IMR-90 (cell line): ENCODE measurements around the gene C1QTNF8. TPM values are rescaled to one million over a fixed set of nuclear protein-coding genes. Genes with fewer than 3 reads are reported as not detected.

Experiments
- ATAC-seq: fragments of 200-7000 bp; cut with Tn5 transposase; 2 replicates; pipeline ENCODE4 v1.9.1; 2020; ENCODE audit warnings: low read depth, mild to moderate bottlenecking, moderate library complexity
- BruUV-seq: library from RNA; stranded (reverse); fragments of 400-500 nt; replicated peaks from 2 replicates; lab custom pipeline; 2021; lab: Mats Ljungman, UMichigan
- CTCF ChIA-PET: fragments of 300-600 bp; formaldehyde crosslinking; extraction: SDS; loops from one replicate; lab custom pipeline; 2021; ENCODE audit warnings: antibody characterized with exemption; lab: Yijun Ruan, JAX
- POLR2A ChIA-PET: fragments of 300-600 bp; sonication (Branson Sonifier 250); formaldehyde crosslinking; loops from one replicate; lab custom pipeline; 2022; ENCODE audit warnings: antibody characterized with exemption; ENCODE audit not compliant: unreplicated experiment; lab: Charles Lee
- DNase-seq: peaks from one replicate; pipeline ENCODE4 v3.0.0; 2013
- H2AFZ ChIP-seq: replicated peaks from 2 replicates; pipeline ENCODE3; 2013; ENCODE audit warnings: low read length, mild to moderate bottlenecking; ENCODE audit not compliant: poor library complexity
- H2AK5ac ChIP-seq: 2 replicates; pipeline ENCODE4 v1.6.1; 2013; ENCODE audit warnings: low read depth, low read length, inconsistent platforms
- H2AK9ac ChIP-seq: replicated peaks from 2 replicates; pipeline ENCODE3; 2013; ENCODE audit warnings: mild to moderate bottlenecking, low read depth, low read length, moderate library complexity; ENCODE audit not compliant: poor library complexity
- H2BK120ac ChIP-seq: 2 replicates; pipeline ENCODE4 v1.6.1; 2013; ENCODE audit warnings: low read depth, low read length, inconsistent platforms
- H2BK15ac ChIP-seq: 3 replicates; pipeline ENCODE4 v1.6.1; 2013; ENCODE audit warnings: low read depth, low read length, inconsistent platforms
- H2BK20ac ChIP-seq: 2 replicates; pipeline ENCODE4 v1.6.1; 2013; ENCODE audit warnings: low read depth, mild to moderate bottlenecking, inconsistent platforms, low read length, moderate library complexity
- H2BK5ac ChIP-seq: 2 replicates; pipeline ENCODE4 v1.6.1; 2013; ENCODE audit warnings: mild to moderate bottlenecking, low read depth, low read length, inconsistent platforms; ENCODE audit not compliant: poor library complexity, severe bottlenecking
- H3K14ac ChIP-seq: replicated peaks from 2 replicates; pipeline ENCODE4 v1.6.1; 2013; ENCODE audit warnings: low read depth, low read length, inconsistent platforms
- H3K18ac ChIP-seq: 2 replicates; pipeline ENCODE4 v1.6.1; 2013; ENCODE audit warnings: low read depth, low read length, control low read depth
- H3K23ac ChIP-seq: 2 replicates; pipeline ENCODE4 v1.6.1; 2013; ENCODE audit warnings: low read depth, low read length, inconsistent platforms
- H3K27ac ChIP-seq: 2 replicates; pipeline ENCODE4 v1.5.1; 2013; ENCODE audit warnings: mild to moderate bottlenecking, control low read depth, low read length; ENCODE audit not compliant: insufficient read depth
- H3K27me3 ChIP-seq: 2 replicates; pipeline ENCODE4 v1.6.1; 2013; ENCODE audit warnings: low read length; ENCODE audit not compliant: control insufficient read depth, insufficient read depth
- H3K36me3 ChIP-seq: 2 replicates; pipeline ENCODE4 v1.6.1; 2013; ENCODE audit warnings: low read length, mixed read lengths; ENCODE audit not compliant: control insufficient read depth, insufficient read depth
- H3K4ac ChIP-seq: 2 replicates; pipeline ENCODE4 v1.6.1; 2013; ENCODE audit warnings: low read depth, low read length, inconsistent platforms
- H3K4me1 ChIP-seq: 2 replicates; pipeline ENCODE4 v1.6.1; 2013; ENCODE audit warnings: low read length, mixed read lengths; ENCODE audit not compliant: control insufficient read depth, insufficient read depth
- H3K4me2 ChIP-seq: 2 replicates; pipeline ENCODE4 v1.6.1; 2013; ENCODE audit warnings: low read depth, mild to moderate bottlenecking, control low read depth, low read length, moderate library complexity
- H3K4me3 ChIP-seq: 2 replicates; pipeline ENCODE4 v1.5.1; 2013; ENCODE audit warnings: low read depth, mild to moderate bottlenecking, control low read depth, low read length, moderate library complexity; ENCODE audit not compliant: insufficient read depth
- H3K56ac ChIP-seq: 2 replicates; pipeline ENCODE4 v1.6.1; 2013; ENCODE audit warnings: low read length, inconsistent platforms; ENCODE audit not compliant: insufficient read depth; ENCODE audit errors: extremely low read depth
- H3K79me1 ChIP-seq, 2 experiments: 2 replicates each; pipeline ENCODE4 v1.6.1; 2013; ENCODE audit warnings: low read length in 2 of 2, inconsistent platforms in 1 of 2, low read depth in 1 of 2
- H3K9ac ChIP-seq: 2 replicates; pipeline ENCODE4 v1.6.1; 2013; ENCODE audit warnings: low read depth, low read length, control low read depth
- H3K9me1 ChIP-seq: 2 replicates; pipeline ENCODE4 v1.6.1; 2013; ENCODE audit warnings: low read length, inconsistent platforms; ENCODE audit not compliant: insufficient read depth
- H3K9me3 ChIP-seq: 2 replicates; pipeline ENCODE4 v1.6.1; 2013; ENCODE audit warnings: low read length; ENCODE audit not compliant: control insufficient read depth, insufficient read depth
- H4K20me1 ChIP-seq: 2 replicates; pipeline ENCODE4 v1.6.1; 2013; ENCODE audit warnings: low read length, inconsistent platforms; ENCODE audit not compliant: insufficient read depth
- H4K5ac ChIP-seq: 2 replicates; pipeline ENCODE4 v1.6.1; 2013; ENCODE audit warnings: mild to moderate bottlenecking, low read depth, low read length, control low read depth
- H4K8ac ChIP-seq, 2 experiments: 2 replicates each; pipeline ENCODE4 v1.6.1; 2013; ENCODE audit warnings: low read depth in 2 of 2, low read length in 2 of 2, control low read depth in 1 of 2, inconsistent platforms in 1 of 2
- H4K91ac ChIP-seq: 2 replicates; pipeline ENCODE4 v1.6.1; 2013; ENCODE audit warnings: low read depth, low read length, inconsistent platforms; ENCODE audit not compliant: insufficient read depth
- RAD21 ChIP-seq: IDR thresholded peaks from 2 replicates; pipeline ENCODE4 v1.6.1; 2012; ENCODE audit warnings: low read length, improper control_type of control experiment
- WGBS, 2 experiments: methylation state at CpG; one replicate each; pipeline versions ENCODE4 v1.1.5 to v1.1.7; 2013; ENCODE audit warnings: missing lambda C conversion rate in 2 of 2; ENCODE audit not compliant: insufficient read length in 1 of 2; ENCODE audit errors: extremely low coverage in 2 of 2; 5-methylcytosine and 5-hydroxymethylcytosine counted together
- dilution Hi-C: fragments of 300-500 bp; cut with HindIII; formaldehyde crosslinking; loops from one replicate; pipeline ENCODE4 v1.14.3; 2018; ENCODE audit warnings: low sequenced_read_pairs; ENCODE audit not compliant: unreplicated experiment
- in situ Hi-C: fragments of 300-500 bp; cut with MboI; formaldehyde crosslinking; loops from 3 replicates; pipeline ENCODE4 v1.14.3; 2019; ENCODE audit warnings: low sequenced_read_pairs, inconsistent platforms, mixed read lengths
- intact Hi-C: fragments of 100-400 bp; cut with micrococcal nuclease; formaldehyde crosslinking; loops from 2 replicates; pipeline ENCODE4 v1.10.0; 2022
- polyA plus RNA-seq, 3 experiments: library from polyadenylated mRNA; depleted of rRNA; stranded (reverse); fragments of >200 nt; gene quantifications; 2 replicates each; pipeline ENCODE4 v1.2.3, GENCODE V29; 2012; ENCODE audit warnings: low replicate concordance in 1 of 3
- total RNA-seq: library from RNA; depleted of rRNA; stranded (reverse); fragments of >200 nt; gene quantifications from 2 replicates; pipeline ENCODE4 v1.2.3, GENCODE V29; 2012
- TF ChIP-seq, protein P1 (sequence below): fragments of 150-350 bp; IDR thresholded peaks from 2 replicates; pipeline ENCODE4 v1.6.1; 2017; ENCODE audit warnings: mild to moderate bottlenecking, antibody characterized with exemption, low read length, low read depth
- TF ChIP-seq, protein P2 (sequence below): fragments of 150-350 bp; IDR thresholded peaks from 2 replicates; pipeline ENCODE4 v1.6.1; 2016; ENCODE audit warnings: low read depth, mild to moderate bottlenecking, low read length, moderate library complexity, borderline replicate concordance

Gene C1QTNF8
- total and polyA plus RNA-seq, 2 of the 4 experiments (the other 2 are of a cell fraction): not detected

DNA sequence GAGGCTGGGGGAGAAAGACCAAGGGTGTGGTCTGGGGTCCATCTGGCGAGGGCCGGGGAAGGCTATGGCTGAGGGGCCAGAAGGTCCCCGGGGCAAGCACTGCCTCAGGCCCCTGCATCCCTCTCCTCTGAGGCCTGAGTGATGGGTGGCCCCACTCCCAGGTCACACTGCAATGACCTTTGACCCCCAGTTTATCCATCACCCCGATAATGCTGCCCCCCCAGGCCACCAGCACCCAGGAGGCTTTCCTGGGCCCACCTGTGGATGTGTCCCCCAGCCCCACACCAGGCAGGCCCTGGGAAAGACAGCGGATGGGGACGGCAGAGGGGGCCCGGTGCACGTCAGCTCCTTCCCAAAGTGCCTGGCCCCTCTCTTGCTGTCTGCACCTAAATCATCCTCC lies 34.3 kb upstream of the C1QTNF8 start:
- no TSS peak for BruUV-seq
- Histone ChIP-seq H3K9ac (no peak overlapping the region), H4K8ac (no peak overlapping the region), H3K27ac (no peak overlapping the region), H2BK120ac (no peak overlapping the region), H3K56ac (no peak overlapping the region), H3K18ac (no peak overlapping the region), H2BK20ac (no peak overlapping the region), H3K27me3 (peaks cover 14% of the 10 kb centered on the region; the same call in 1 of the 2 replicates), H3K4me1 (no peaks in the 10 kb centered on the region), H4K20me1 (no peaks in the 10 kb centered on the region), H2AK5ac (no peak overlapping the region), H2BK5ac (no peak overlapping the region), H2AK9ac (no peak overlapping the region), H3K36me3 (no peaks in the 10 kb centered on the region), H4K91ac (no peak overlapping the region), H2AFZ (no peak overlapping the region), H3K9me1 (no peaks in the 10 kb centered on the region), H3K79me1 (no peaks in the 10 kb centered on the region), H2BK15ac (no peak overlapping the region), H3K4me3 (no peak overlapping the region), H3K4ac (no peak overlapping the region), H3K23ac (no peak overlapping the region), H3K9me3 (no peaks in the 10 kb centered on the region), H3K4me2 (no peak overlapping the region), H3K14ac (no peak overlapping the region), H4K5ac (no peak overlapping the region)
- no peak for DNase-seq
- no peak for ATAC-seq
- WGBS, 2 experiments: no CpG with 5 or more reads among the region's 8 CpGs
- ChIA-PET CTCF (no interaction called here), POLR2A (no interaction called here)
- dilution Hi-C loops (no loop called here), in situ Hi-C loops (no loop called here), intact Hi-C loops (no loop called here)
- TF ChIP-seq, protein P1, sequence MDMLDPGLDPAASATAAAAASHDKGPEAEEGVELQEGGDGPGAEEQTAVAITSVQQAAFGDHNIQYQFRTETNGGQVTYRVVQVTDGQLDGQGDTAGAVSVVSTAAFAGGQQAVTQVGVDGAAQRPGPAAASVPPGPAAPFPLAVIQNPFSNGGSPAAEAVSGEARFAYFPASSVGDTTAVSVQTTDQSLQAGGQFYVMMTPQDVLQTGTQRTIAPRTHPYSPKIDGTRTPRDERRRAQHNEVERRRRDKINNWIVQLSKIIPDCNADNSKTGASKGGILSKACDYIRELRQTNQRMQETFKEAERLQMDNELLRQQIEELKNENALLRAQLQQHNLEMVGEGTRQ: no peak
- TF ChIP-seq RAD21: no peak
- TF ChIP-seq, protein P2, sequence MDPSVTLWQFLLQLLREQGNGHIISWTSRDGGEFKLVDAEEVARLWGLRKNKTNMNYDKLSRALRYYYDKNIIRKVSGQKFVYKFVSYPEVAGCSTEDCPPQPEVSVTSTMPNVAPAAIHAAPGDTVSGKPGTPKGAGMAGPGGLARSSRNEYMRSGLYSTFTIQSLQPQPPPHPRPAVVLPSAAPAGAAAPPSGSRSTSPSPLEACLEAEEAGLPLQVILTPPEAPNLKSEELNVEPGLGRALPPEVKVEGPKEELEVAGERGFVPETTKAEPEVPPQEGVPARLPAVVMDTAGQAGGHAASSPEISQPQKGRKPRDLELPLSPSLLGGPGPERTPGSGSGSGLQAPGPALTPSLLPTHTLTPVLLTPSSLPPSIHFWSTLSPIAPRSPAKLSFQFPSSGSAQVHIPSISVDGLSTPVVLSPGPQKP: no peak
